Measurements from ENCODE around the gene NCR2. TPM values are rescaled to one million over a fixed set of nuclear protein-coding genes. Genes with fewer than 3 reads are reported as not detected.

The NCR2 gene
- total and polyA plus RNA-seq, 2 of the 13 experiments (the other 11 are each of a cell fraction or from before 2014, with no cell fraction given), result not detected

DNA sequence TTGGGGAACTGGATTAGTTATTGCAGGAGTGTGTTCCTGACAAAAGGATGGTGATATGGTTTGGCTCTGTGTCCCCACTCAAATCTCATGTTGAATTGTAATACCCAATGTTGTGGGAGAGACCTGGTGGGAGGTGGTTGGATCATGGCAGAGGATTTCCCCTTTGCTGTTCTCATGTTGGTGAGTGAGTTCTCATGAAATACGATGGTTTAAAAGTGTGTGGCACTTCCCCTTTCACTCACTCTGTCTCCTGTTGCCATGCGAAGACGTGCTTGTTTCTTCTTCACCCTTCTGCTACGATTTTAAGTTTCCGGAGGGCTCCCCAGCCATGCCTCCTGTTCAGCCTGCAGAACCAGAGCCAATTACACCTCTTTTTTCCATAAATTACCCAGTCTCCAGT lies 32.8 kb upstream of the NCR2 start:
- CTCF ChIA-PET (ENCODE audit: low intra/inter-chr PET ratio, low total read pairs), result no interaction called here
- H3K36me3 ChIP-seq (replicated peaks in 1 of 2; ENCODE audit: control insufficient read depth in 1 of 2, insufficient read depth in 2 of 2, low read length in 2 of 2), result no peaks in the 10 kb centered on the region
- peaks cover 0 to 15% of the 10 kb centered on the region in 2 experiments; a peak in 3 of 5 replicates for H3K27me3 ChIP-seq (ENCODE audit: control insufficient read depth in 1 of 2, insufficient read depth in 2 of 2, low read length in 2 of 2)
- TF ChIP-seq CHCHD3 (CRISPR knock-in tag; IDR thresholded peaks at IDR 0.05), result no peak
- WGBS (ENCODE audit: low lambda C conversion rate), result 22% methylated on average over 5 of the region's 5 CpGs
- H3K9ac ChIP-seq (ENCODE audit: insufficient read depth, low read depth, low read length), result no peak overlapping the region
- DNase-seq (ENCODE audit: low spot score), result no peak
- H3K9me3 ChIP-seq (ENCODE audit: low read length), result no peaks in the 10 kb centered on the region
- peaks cover 6% of the 10 kb centered on the region for H3K4me1 ChIP-seq (ENCODE audit: insufficient read depth, low read length)
- no peaks in the 10 kb centered on the region for H4K20me1 ChIP-seq (ENCODE audit: insufficient read depth, low read length)
- no TSS peak for BruUV-seq (replicated peaks)
- intact Hi-C loops (cut with micrococcal nuclease; ENCODE audit: unreplicated experiment) (no loop called here), in situ Hi-C loops (cut with HindIII; ENCODE audit: extremely low pct_ligation_motif_present, low pct_unique_long_range_greater_than_20kb) (no loop called here)
- no peak overlapping the region for H2AFZ ChIP-seq (ENCODE audit: low read length)
- no peak overlapping the region for H3K4me2 ChIP-seq (ENCODE audit: low read depth, low read length)
- no peak overlapping the region for H3K4me3 ChIP-seq (replicated peaks in 1 of 3; ENCODE audit: insufficient read depth in 1 of 3, low read depth in 2 of 3, low read length in 3 of 3)
- POLR2A ChIA-PET, result no interaction called here
- no peak overlapping the region for H3K27ac ChIP-seq (ENCODE audit: extremely low read length, insufficient read depth, low read length)
- no peak for ATAC-seq
- no peaks in the 10 kb centered on the region for H3K79me2 ChIP-seq (ENCODE audit: insufficient read depth, low read length)
- no peak for FAIRE-seq

DNA sequence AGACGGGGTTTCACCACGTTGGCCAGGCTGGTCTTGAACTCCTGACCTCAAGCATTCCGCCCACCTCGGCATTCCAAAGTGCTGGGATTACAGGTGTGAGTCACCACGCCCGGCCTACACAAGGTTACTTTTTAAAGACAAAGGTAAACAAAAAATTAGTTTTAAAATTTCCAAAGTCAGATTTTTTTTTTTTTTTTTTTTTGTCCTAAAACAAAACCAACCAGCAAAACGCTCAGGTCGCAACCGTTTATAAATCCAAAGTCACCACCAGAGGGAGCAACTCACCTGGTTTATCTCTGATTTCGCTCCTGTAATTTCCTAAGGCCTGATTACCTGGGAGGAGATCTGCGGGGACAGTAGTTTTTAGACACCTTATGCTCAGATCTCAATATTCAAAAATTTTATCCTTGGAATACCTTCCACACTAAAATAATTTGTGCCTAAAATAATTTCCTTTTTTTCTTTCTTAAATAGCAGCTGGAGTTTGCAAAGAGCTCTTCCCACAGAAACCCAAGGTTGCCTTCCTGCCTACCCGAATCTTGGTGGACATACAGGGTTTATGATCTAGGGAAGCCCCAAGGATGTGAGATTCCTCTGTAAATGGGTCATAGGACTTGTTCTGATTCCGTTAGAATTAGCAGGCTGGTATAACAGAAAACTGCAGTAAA lies 29.1 kb upstream of the NCR2 start:
- ChIA-PET CTCF (ENCODE audit: low intra/inter-chr PET ratio, low total read pairs) (interaction anchor here (1.1 to 3.4 kb wide), 3 partner anchors 12 to 375 kb away, joined by 3 to 37 read pairs (median 15); no protein-coding TSS in a partner anchor), POLR2A (no interaction called here)
- peak; percentile 70 for DNase-seq (ENCODE audit: low spot score)
- Histone ChIP-seq H3K4me2 (ENCODE audit: low read depth, low read length) (no peak overlapping the region), H3K27me3 (ENCODE audit: control insufficient read depth in 1 of 2, insufficient read depth in 2 of 2, low read length in 2 of 2) (peaks cover 2 to 23% of the 10 kb centered on the region in 2 experiments; a peak in 3 of 5 replicates), H4K20me1 (ENCODE audit: insufficient read depth, low read length) (no peaks in the 10 kb centered on the region), H3K27ac (ENCODE audit: extremely low read length, insufficient read depth, low read length) (no peak overlapping the region), H3K4me1 (ENCODE audit: insufficient read depth, low read length) (peaks cover 6% of the 10 kb centered on the region), H3K9ac (ENCODE audit: insufficient read depth, low read depth, low read length) (no peak overlapping the region), H3K36me3 (replicated peaks in 1 of 2; ENCODE audit: control insufficient read depth in 1 of 2, insufficient read depth in 2 of 2, low read length in 2 of 2) (no peaks in the 10 kb centered on the region), H2AFZ (ENCODE audit: low read length) (no peak overlapping the region), H3K9me3 (ENCODE audit: low read length) (no peaks in the 10 kb centered on the region), H3K79me2 (ENCODE audit: insufficient read depth, low read length) (no peaks in the 10 kb centered on the region), H3K4me3 (replicated peaks in 1 of 3; ENCODE audit: insufficient read depth in 1 of 3, low read depth in 2 of 3, low read length in 3 of 3) (no peak overlapping the region)
- in situ Hi-C loops (cut with HindIII; ENCODE audit: extremely low pct_ligation_motif_present, low pct_unique_long_range_greater_than_20kb) (no loop called here), intact Hi-C loops (cut with micrococcal nuclease; ENCODE audit: unreplicated experiment) (loop anchor here (1.0 to 5.0 kb wide), 2 partner anchors 12 to 376 kb away; no protein-coding TSS in a partner anchor)
- BruUV-seq (replicated peaks), result no TSS peak
- ATAC-seq, result peak; percentile 69
- peak; percentile 70 for FAIRE-seq
- WGBS (ENCODE audit: low lambda C conversion rate), result 3% methylated on average over 13 of the region's 13 CpGs
- TF ChIP-seq SMC3 (IDR thresholded peaks at IDR 0.05; ENCODE audit: low read length) (peak; percentile 73), FOSL2 (CRISPR knock-in tag; IDR thresholded peaks at IDR 0.05) (peak; percentile 86), RARA (CRISPR knock-in tag; IDR thresholded peaks at IDR 0.05) (peak; percentile 26; the same call in 1 of the 2 replicates), STAG1 (CRISPR knock-in tag; IDR thresholded peaks at IDR 0.05) (peak; percentile 53), KLF15 (CRISPR knock-in tag; IDR thresholded peaks at IDR 0.05; ENCODE audit: borderline replicate concordance) (no peak), ZEB1 (IDR thresholded peaks at IDR 0.05; ENCODE audit: insufficient replicate concordance, low read depth) (peak; percentile 46), SOX6 (IDR thresholded peaks at IDR 0.05) (no peak), SOX6 (CRISPR knock-in tag; IDR thresholded peaks at IDR 0.05) (peak; percentile 18; the same call in 1 of the 2 replicates), ATRX (CRISPR knock-in tag; IDR thresholded peaks at IDR 0.05; ENCODE audit: borderline replicate concordance) (no peak), ZNF18 (CRISPR knock-in tag; IDR thresholded peaks at IDR 0.05; ENCODE audit: insufficient replicate concordance) (peak; percentile 30)
- TF ChIP-seq, protein P1, sequence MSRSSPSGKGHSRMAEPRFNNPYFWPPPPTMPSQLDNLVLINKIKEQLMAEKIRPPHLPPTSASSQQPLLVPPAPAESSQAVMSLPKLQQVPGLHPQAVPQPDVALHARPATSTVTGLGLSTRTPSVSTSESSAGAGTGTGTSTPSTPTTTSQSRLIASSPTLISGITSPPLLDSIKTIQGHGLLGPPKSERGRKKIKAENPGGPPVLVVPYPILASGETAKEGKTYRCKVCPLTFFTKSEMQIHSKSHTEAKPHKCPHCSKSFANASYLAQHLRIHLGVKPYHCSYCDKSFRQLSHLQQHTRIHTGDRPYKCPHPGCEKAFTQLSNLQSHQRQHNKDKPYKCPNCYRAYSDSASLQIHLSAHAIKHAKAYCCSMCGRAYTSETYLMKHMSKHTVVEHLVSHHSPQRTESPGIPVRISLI (CRISPR knock-in tag; IDR thresholded peaks at IDR 0.05; ENCODE audit: borderline replicate concordance), result 0 out of 2 replicates have a peak, but pooled peaks have one; percentile 24
- TF ChIP-seq, protein P2, sequence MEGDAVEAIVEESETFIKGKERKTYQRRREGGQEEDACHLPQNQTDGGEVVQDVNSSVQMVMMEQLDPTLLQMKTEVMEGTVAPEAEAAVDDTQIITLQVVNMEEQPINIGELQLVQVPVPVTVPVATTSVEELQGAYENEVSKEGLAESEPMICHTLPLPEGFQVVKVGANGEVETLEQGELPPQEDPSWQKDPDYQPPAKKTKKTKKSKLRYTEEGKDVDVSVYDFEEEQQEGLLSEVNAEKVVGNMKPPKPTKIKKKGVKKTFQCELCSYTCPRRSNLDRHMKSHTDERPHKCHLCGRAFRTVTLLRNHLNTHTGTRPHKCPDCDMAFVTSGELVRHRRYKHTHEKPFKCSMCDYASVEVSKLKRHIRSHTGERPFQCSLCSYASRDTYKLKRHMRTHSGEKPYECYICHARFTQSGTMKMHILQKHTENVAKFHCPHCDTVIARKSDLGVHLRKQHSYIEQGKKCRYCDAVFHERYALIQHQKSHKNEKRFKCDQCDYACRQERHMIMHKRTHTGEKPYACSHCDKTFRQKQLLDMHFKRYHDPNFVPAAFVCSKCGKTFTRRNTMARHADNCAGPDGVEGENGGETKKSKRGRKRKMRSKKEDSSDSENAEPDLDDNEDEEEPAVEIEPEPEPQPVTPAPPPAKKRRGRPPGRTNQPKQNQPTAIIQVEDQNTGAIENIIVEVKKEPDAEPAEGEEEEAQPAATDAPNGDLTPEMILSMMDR (CRISPR knock-in tag; IDR thresholded peaks at IDR 0.05), result peak; percentile 69

All from HepG2 (cell line).